Esophagus muscularis mucosa (tissue), 4 donors: ENCODE measurements around the gene DNLZ. TPM values are rescaled to one million over a fixed set of nuclear protein-coding genes. Genes with fewer than 3 reads are reported as not detected.

Source experiments
- DNase-seq: peaks from one replicate; pipeline ENCODE4 v3.0.0-alpha.2; 2017; ENCODE audit errors: extremely low spot score
- H3K27ac ChIP-seq, 4 donors: fragments of 200-600 bp; sonication (generic); replicated peaks in 1 of 4; 1 replicate in 3 of 4; 2 replicates in 1 of 4; pipeline ENCODE4 v1.5.1; 2016 to 2019; ENCODE audit warnings: mild to moderate bottlenecking in 1 of 4
- H3K27me3 ChIP-seq, 4 donors: fragments of 200-600 bp; sonication (generic); one replicate each; pipeline versions ENCODE4 v1.5.1 to v1.6.0; 2016 to 2019
- H3K36me3 ChIP-seq, 4 donors: fragments of 200-600 bp; sonication (generic); one replicate each; pipeline ENCODE4 v1.5.1; 2016 to 2019
- H3K4me1 ChIP-seq, 4 donors: fragments of 200-600 bp; sonication (generic); one replicate each; pipeline ENCODE4 v1.5.1; 2016 to 2019
- H3K4me3 ChIP-seq, 4 donors: fragments of 200-600 bp; sonication (generic); 1 replicate in 2 of 4; 2 replicates in 2 of 4; pipeline ENCODE4 v1.5.1; 2016 to 2019; ENCODE audit warnings: mild to moderate bottlenecking in 4 of 4, moderate library complexity in 1 of 4
- H3K9me3 ChIP-seq, 4 donors: fragments of 200-600 bp; sonication (generic); 1 replicate in 3 of 4; 2 replicates in 1 of 4; pipeline ENCODE4 v1.5.1; 2016 to 2019
- CTCF ChIP-seq, 3 experiments: fragments of 200-600 bp in 2 of 3; fragments of 450-650 bp in 1 of 3; sonication (generic) in 2 of 3; IDR thresholded peaks; one replicate each; pipeline ENCODE4 v1.5.1; 2017 to 2019; ENCODE audit warnings: antibody characterized with exemption in 3 of 3, mild to moderate bottlenecking in 2 of 3, moderate library complexity in 1 of 3
- EP300 ChIP-seq: sonication (generic); formaldehyde crosslinking; IDR thresholded peaks from one replicate; pipeline ENCODE4 v1.6.1; 2017; ENCODE audit warnings: antibody characterized with exemption
- POLR2A ChIP-seq: fragments of 450-650 bp; IDR thresholded peaks from one replicate; pipeline ENCODE4 v1.6.1; 2017; ENCODE audit warnings: antibody characterized with exemption, moderate library complexity, mild to moderate bottlenecking, low read depth
- POLR2AphosphoS5 ChIP-seq, 2 donors: sonication (generic); formaldehyde crosslinking; IDR thresholded peaks; one replicate each; pipeline ENCODE4 v1.6.1; 2017; ENCODE audit warnings: antibody characterized with exemption in 2 of 2
- WGBS: methylation state at CpG from one replicate; pipeline ENCODE4 v1.1.5; 2018; 5-methylcytosine and 5-hydroxymethylcytosine counted together
- intact Hi-C: fragments of 100-400 bp; cut with DNase I; formaldehyde crosslinking; loops from one replicate; pipeline ENCODE4 v1.15.1; 2023
- total RNA-seq, 4 donors: library from RNA; depleted of rRNA; stranded (reverse); fragments of >200 nt; gene quantifications; one replicate each; pipeline versions ENCODE4 v1.1.0 to v1.2.1, GENCODE V29; 2016

DNLZ gene
- total RNA-seq, 4 donors from 2014 or later, result 29.5 to 41.3 (median 35.8) TPM

GRCh38 chr9:136355616-136356557 lies 7.7 kb downstream of the DNLZ start:
- TF ChIP-seq EP300 (no peak), POLR2A (no peak), POLR2AphosphoS5 (IDR thresholded peaks at IDR 0.05) (no peak), CTCF (IDR thresholded peaks at IDR 0.05) (no peak)
- DNase-seq, result no peak
- Histone ChIP-seq H3K4me3 (no peak overlapping the region), H3K36me3 (peaks cover 0 to 40% (median 34%) of the 10 kb centered on the region in 4 donors), H3K4me1 (peaks cover 19 to 36% (median 27%) of the 10 kb centered on the region in 4 donors), H3K9me3 (no peaks in the 10 kb centered on the region), H3K27ac (peak overlapping the region in 1 of 4 donors; percentile 36), H3K27me3 (no peaks in the 10 kb centered on the region)
- 87% methylated on average over 8 of the region's 54 CpGs for WGBS
- intact Hi-C loops, result no loop called here

GRCh38 chr9:136354592-136355085 lies 8.9 kb downstream of the DNLZ start:
- Histone ChIP-seq H3K4me3 (no peak overlapping the region), H3K27me3 (no peaks in the 10 kb centered on the region), H3K36me3 (peaks cover 0 to 49% (median 39%) of the 10 kb centered on the region in 4 donors), H3K4me1 (peaks cover 18 to 28% (median 21%) of the 10 kb centered on the region in 4 donors), H3K9me3 (no peaks in the 10 kb centered on the region), H3K27ac (peak overlapping the region; percentile 65 to 82 (median 78))
- DNase-seq, result no peak
- TF ChIP-seq EP300, result no peak
- TF ChIP-seq POLR2AphosphoS5 (IDR thresholded peaks at IDR 0.05), result peak in 1 of 2 donors; percentile 45
- 40% methylated on average over 14 of the region's 17 CpGs for WGBS
- intact Hi-C loops, result no loop called here

GRCh38 chr9:136353757-136354488 lies 9.6 kb downstream of the DNLZ start:
- WGBS, result 51% methylated on average over 6 of the region's 13 CpGs
- H3K9me3 ChIP-seq, result no peaks in the 10 kb centered on the region
- intact Hi-C loops, result no loop called here
- peaks cover 0 to 52% (median 42%) of the 10 kb centered on the region in 4 donors for H3K36me3 ChIP-seq
- peak overlapping the region; percentile 65 to 82 (median 78) for H3K27ac ChIP-seq
- no peak overlapping the region for H3K4me3 ChIP-seq
- DNase-seq, result no peak
- no peak for TF ChIP-seq POLR2A
- TF ChIP-seq EP300, result no peak
- TF ChIP-seq POLR2AphosphoS5 (IDR thresholded peaks at IDR 0.05), result no peak
- TF ChIP-seq CTCF (IDR thresholded peaks at IDR 0.05), result no peak
- peaks cover 18 to 28% (median 21%) of the 10 kb centered on the region in 4 donors for H3K4me1 ChIP-seq
- no peaks in the 10 kb centered on the region for H3K27me3 ChIP-seq

GRCh38 chr9:136353088-136353487 lies 10.5 kb downstream of the DNLZ start:
- Histone ChIP-seq H3K27ac (peak overlapping the region in 1 of 4 donors; percentile 80), H3K9me3 (no peaks in the 10 kb centered on the region), H3K4me1 (peaks cover 18 to 28% (median 21%) of the 10 kb centered on the region in 4 donors), H3K27me3 (no peaks in the 10 kb centered on the region), H3K36me3 (peaks cover 0 to 50% (median 40%) of the 10 kb centered on the region in 4 donors), H3K4me3 (no peak overlapping the region)
- WGBS, result 81% methylated on average over 9 of the region's 11 CpGs
- TF ChIP-seq CTCF (IDR thresholded peaks at IDR 0.05) (no peak), POLR2A (no peak), EP300 (no peak), POLR2AphosphoS5 (IDR thresholded peaks at IDR 0.05) (no peak)
- DNase-seq, result no peak
- intact Hi-C loops, result no loop called here
